ENCODE results near the gene PAFAH1B2. TPM values are rescaled to one million over a fixed set of nuclear protein-coding genes. Genes with fewer than 3 reads are reported as not detected.
"Not testable (repeated sequence)": the region's sequence is repeated elsewhere in the genome, so short reads cannot be mapped to it uniquely, and the experiment has no call there.

The PAFAH1B2 gene
- total RNA-seq, 1 donor from 2014 or later, result 90.5 TPM

DNA sequence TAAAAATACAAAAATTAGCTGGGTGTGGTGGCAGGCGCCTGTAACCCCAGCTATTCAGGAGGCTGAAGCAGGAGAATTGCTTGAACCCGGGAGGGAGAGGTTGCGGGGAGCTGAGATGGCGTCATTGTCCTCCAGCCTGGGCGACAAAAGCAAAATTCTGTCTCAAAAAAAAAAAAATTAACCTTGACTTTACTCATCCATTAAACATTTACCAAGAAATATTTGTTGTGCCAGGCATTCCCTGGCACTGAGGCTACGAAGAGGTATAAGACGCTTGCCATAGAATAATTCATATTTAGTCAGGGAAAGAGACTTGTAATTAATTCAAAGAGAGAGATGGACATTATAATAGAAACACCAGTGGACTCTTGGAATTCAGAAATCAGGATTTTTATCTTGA is 13.2 kb upstream of the PAFAH1B2 start:
- TF ChIP-seq, protein P1, sequence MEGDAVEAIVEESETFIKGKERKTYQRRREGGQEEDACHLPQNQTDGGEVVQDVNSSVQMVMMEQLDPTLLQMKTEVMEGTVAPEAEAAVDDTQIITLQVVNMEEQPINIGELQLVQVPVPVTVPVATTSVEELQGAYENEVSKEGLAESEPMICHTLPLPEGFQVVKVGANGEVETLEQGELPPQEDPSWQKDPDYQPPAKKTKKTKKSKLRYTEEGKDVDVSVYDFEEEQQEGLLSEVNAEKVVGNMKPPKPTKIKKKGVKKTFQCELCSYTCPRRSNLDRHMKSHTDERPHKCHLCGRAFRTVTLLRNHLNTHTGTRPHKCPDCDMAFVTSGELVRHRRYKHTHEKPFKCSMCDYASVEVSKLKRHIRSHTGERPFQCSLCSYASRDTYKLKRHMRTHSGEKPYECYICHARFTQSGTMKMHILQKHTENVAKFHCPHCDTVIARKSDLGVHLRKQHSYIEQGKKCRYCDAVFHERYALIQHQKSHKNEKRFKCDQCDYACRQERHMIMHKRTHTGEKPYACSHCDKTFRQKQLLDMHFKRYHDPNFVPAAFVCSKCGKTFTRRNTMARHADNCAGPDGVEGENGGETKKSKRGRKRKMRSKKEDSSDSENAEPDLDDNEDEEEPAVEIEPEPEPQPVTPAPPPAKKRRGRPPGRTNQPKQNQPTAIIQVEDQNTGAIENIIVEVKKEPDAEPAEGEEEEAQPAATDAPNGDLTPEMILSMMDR (IDR thresholded peaks at IDR 0.05), result no peak
- Mint-ChIP-seq H3K27me3 (ENCODE audit: low read depth) (peaks cover 13% of the 10 kb centered on the region), H3K36me3 (ENCODE audit: low read depth) (no peaks in the 10 kb centered on the region), H3K4me1 (ENCODE audit: low read depth) (no peaks in the 10 kb centered on the region), H3K4me3 (ENCODE audit: unreplicated experiment) (no peak overlapping the region), H3K27ac (ENCODE audit: unreplicated experiment) (no peak overlapping the region), H3K9me3 (ENCODE audit: low read depth) (no peaks in the 10 kb centered on the region)
- no peak for DNase-seq (ENCODE audit: low spot score)

DNA sequence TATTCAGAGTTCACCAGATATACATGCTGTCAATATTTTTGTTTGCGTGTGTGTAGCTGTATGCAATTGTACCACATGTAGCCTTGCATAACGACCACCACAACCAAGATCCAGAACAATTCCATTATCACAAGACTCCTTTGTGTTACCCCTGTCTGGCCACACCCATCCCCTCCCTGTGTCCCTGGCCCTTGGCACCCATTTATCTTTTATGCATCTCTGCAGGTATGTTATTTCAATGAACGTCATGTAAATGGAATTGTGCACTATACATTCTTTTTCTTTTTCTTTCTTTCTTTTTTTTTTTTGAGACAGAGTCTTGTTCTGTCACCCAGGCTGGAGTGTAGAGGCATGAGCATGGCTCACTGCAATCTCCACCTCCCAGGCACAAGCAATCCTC is 9.7 kb upstream of the PAFAH1B2 start:
- TF ChIP-seq, protein P1 (IDR thresholded peaks at IDR 0.05), result no peak
- Mint-ChIP-seq H3K27ac (ENCODE audit: unreplicated experiment) (no peak overlapping the region), H3K4me1 (ENCODE audit: low read depth) (no peaks in the 10 kb centered on the region), H3K9me3 (ENCODE audit: low read depth) (no peaks in the 10 kb centered on the region), H3K36me3 (ENCODE audit: low read depth) (no peaks in the 10 kb centered on the region), H3K4me3 (ENCODE audit: unreplicated experiment) (no peak overlapping the region), H3K27me3 (ENCODE audit: low read depth) (no peaks in the 10 kb centered on the region)
- DNase-seq (ENCODE audit: low spot score), result no peak

DNA sequence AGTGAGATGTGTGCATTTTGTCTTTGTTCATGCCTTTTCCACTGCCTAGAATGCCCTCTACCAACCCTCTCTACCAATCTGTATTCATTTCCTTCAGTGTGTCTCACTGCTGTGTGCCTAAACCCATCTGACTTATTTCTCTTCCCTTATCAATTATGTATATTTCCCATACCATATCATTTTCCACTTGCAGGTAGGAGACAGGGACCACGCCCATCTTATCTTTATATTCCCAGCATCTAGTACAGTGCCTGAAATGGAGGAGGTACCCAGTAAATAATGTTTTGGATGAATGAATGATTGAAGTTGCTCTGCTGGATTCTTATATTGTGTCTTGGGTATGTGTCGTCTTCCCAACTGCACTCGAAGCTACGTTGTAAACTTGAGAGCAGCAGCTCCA is 9.1 kb upstream of the PAFAH1B2 start:
- H3K4me1 Mint-ChIP-seq (ENCODE audit: low read depth); H3K9me3 Mint-ChIP-seq (ENCODE audit: low read depth); DNase-seq (ENCODE audit: low spot score); H3K36me3 Mint-ChIP-seq (ENCODE audit: low read depth); H3K27ac Mint-ChIP-seq (ENCODE audit: unreplicated experiment); H3K27me3 Mint-ChIP-seq (ENCODE audit: low read depth); H3K4me3 Mint-ChIP-seq (ENCODE audit: unreplicated experiment): not testable (repeated sequence)

DNA sequence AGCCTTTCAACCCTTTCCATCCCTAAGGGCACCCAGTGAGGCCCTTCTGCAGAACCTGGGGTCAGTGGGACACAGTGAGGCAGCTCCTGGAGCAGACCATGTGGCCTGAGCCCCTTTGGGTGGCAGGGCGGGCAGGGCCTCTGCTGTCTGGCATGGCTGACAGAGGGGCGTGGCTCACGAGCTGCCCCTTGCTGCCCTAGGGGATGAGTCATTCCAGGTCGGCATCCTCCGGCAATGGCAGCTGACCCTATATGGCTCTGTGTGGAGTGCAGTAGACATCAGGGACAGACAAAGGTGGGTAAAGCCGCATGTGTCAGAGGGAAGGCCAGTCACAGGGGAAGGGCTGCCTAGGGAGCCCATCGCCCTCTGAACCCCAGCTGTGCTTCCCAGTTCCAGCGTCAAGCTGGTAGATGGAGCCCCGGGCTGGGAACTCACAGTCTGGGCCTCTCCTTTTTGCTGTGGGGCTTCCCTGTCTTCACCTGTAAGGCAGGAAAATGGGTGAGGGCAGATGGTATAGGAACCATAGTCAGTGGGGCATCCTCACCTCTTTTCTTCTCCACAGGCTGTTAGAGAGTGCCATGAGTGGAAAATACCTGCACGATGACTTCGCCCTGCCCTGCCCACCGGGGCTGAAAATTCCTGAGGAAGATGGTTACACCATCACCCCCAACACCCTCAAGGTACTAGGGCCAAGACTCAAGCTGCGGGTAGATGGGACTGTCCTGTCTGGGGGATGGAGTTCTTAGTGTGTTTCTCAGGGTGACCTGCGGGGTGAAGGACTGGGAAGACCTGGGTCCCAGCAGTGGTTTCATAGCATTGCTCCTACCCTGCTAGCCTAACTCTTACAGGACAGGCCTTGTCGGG is 6.6 kb upstream of the PAFAH1B2 start:
- not testable (repeated sequence) for H3K36me3 Mint-ChIP-seq (ENCODE audit: low read depth); DNase-seq (ENCODE audit: low spot score); H3K4me1 Mint-ChIP-seq (ENCODE audit: low read depth); H3K9me3 Mint-ChIP-seq (ENCODE audit: low read depth); H3K27ac Mint-ChIP-seq (ENCODE audit: unreplicated experiment); H3K27me3 Mint-ChIP-seq (ENCODE audit: low read depth); H3K4me3 Mint-ChIP-seq (ENCODE audit: unreplicated experiment)

DNA sequence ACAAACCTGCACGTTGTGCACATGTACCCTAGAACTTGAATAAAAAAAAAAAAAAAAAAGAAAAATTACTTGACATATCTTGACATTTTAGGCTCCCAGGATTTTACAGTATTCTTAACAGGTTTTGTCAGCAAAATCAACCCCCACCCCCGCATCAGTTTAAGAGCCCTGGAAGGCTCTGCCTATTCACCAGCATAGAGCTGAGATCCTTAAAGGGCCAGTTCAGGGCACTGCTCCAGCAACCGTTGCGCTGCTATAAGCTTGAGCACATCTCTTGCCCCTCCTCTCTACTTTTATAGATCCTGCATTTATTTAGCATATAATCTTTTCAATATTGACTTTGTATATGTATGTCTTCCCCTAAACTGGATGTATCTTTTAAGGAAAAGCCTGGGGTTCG is 697 bp upstream of the PAFAH1B2 start:
- H3K27ac Mint-ChIP-seq (ENCODE audit: unreplicated experiment), result peak overlapping the region; percentile 99
- H3K27me3 Mint-ChIP-seq (ENCODE audit: low read depth), result no peaks in the 10 kb centered on the region
- DNase-seq (ENCODE audit: low spot score), result no peak
- H3K9me3 Mint-ChIP-seq (ENCODE audit: low read depth), result no peaks in the 10 kb centered on the region
- TF ChIP-seq, protein P1 (IDR thresholded peaks at IDR 0.05), result no peak
- H3K4me3 Mint-ChIP-seq (ENCODE audit: unreplicated experiment), result peak overlapping the region; percentile 97
- H3K4me1 Mint-ChIP-seq (ENCODE audit: low read depth), result peaks cover 38% of the 10 kb centered on the region
- H3K36me3 Mint-ChIP-seq (ENCODE audit: low read depth), result peaks cover 5% of the 10 kb centered on the region

DNA sequence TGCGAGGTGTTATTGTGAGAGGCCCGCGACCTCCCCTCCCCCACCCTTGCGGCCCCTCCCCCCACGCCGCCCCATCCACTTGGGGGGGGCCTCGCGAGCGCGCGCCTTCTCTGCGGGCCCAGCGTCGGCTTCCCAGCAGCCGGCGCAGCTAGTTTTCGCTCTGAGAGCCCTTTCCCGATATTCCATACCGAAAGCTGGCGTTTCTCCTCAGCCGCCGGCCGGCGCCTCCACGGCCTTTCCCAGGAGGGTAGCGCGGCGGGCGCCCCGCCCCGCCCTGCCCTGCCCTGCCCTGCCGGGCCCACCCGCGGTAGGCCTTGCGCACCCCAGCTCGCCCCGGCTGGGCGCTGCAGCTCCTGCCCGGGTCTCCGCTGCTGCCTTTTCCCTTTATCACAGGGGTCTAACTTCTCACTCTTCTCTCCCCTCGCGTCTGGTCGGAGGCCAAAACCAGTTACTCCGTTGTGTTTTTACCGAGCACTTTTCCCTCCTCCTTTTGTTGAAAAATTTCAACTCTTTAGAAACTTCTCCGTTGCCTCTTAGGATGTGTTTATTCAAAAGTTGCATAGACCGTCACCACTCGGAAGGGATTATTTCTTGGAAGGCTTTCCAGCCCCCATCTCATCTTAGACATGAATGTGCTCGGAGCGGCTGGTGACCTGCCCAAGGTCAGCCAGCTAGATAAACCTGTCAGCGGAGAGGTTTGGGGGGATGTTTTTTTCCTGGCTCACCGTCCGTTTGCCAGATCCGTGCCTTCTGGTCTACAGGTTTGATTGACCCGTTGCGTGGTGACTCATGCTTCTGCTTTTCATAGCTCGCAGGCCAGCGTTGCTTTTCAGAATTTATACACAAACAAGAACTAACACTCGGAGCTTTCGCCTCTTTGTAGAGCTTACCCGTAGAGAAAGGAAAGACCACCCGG is 648 bp downstream of the PAFAH1B2 start:
- Mint-ChIP-seq H3K4me1 (ENCODE audit: low read depth) (peaks cover 42% of the 10 kb centered on the region), H3K4me3 (ENCODE audit: unreplicated experiment) (peak overlapping the region; percentile 97), H3K9me3 (ENCODE audit: low read depth) (no peaks in the 10 kb centered on the region), H3K27ac (ENCODE audit: unreplicated experiment) (peak overlapping the region; percentile 97), H3K27me3 (ENCODE audit: low read depth) (no peaks in the 10 kb centered on the region), H3K36me3 (ENCODE audit: low read depth) (peaks cover 5% of the 10 kb centered on the region)
- TF ChIP-seq, protein P1 (IDR thresholded peaks at IDR 0.05), result no peak
- DNase-seq (ENCODE audit: low spot score), result no peak

All from chondrocyte (in vitro differentiated cells).